Measurements from ENCODE around the gene GDF10.

The GDF10 gene

GRCh38 chr10:47318706-47319105 is 18.7 kb downstream of the GDF10 start:
- no peak for DNase-seq

- no peak for DNase-seq
Measured at GRCh38 chr10:47319784-47320183, 19.8 kb downstream of the GDF10 start.

- no peak for DNase-seq
Measured at GRCh38 chr10:47320812-47321211, 20.8 kb downstream of the GDF10 start.

GRCh38 chr10:47321521-47322195 is 21.7 kb downstream of the GDF10 start:
- DNase-seq = no peak

GRCh38 chr10:47322300-47323061 is 22.5 kb downstream of the GDF10 start, which contains the start of gene GDF2:
TSS of gene GDF2 (plus strand) at chr10:47322454. CDS start at chr10:47322669, 215 bp downstream.
- DNase-seq = no peak

GRCh38 chr10:47323087-47323486 is 23.1 kb downstream of the GDF10 start:
- DNase-seq = no peak

GRCh38 chr10:47323636-47324296 is 23.8 kb downstream of the GDF10 start:
- DNase-seq = no peak

GRCh38 chr10:47325303-47326291 is 25.6 kb downstream of the GDF10 start:
- no peak for DNase-seq

- DNase-seq = no peak
Measured at GRCh38 chr10:47326306-47326926, 26.4 kb downstream of the GDF10 start.

- no peak for DNase-seq
Measured at GRCh38 chr10:47326927-47327330, 26.9 kb downstream of the GDF10 start.

GRCh38 chr10:47329855-47330254 is 29.9 kb downstream of the GDF10 start:
- DNase-seq = no peak

- DNase-seq = no peak
Measured at GRCh38 chr10:47330366-47330765, 30.4 kb downstream of the GDF10 start.

- DNase-seq = no peak
Measured at GRCh38 chr10:47330804-47331203, 30.8 kb downstream of the GDF10 start.

GRCh38 chr10:47331491-47331890 is 31.5 kb downstream of the GDF10 start:
- no peak for DNase-seq

- DNase-seq = no peak
Measured at GRCh38 chr10:47331954-47332353, 32.0 kb downstream of the GDF10 start.

- no peak for DNase-seq
Measured at GRCh38 chr10:47332371-47332770, 32.4 kb downstream of the GDF10 start.

- DNase-seq = no peak
Measured at GRCh38 chr10:47332946-47333345, 32.9 kb downstream of the GDF10 start.

- DNase-seq = no peak
Measured at GRCh38 chr10:47333532-47333931, 33.5 kb downstream of the GDF10 start.

GRCh38 chr10:47334466-47335295 is 34.7 kb downstream of the GDF10 start:
- DNase-seq = no peak

- no peak for DNase-seq
Measured at GRCh38 chr10:47335906-47336305, 35.9 kb downstream of the GDF10 start.
